Osteocyte (in vitro differentiated cells): ENCODE measurements around the gene OR52B6. TPM values are rescaled to one million over a fixed set of nuclear protein-coding genes. Genes with fewer than 3 reads are reported as not detected.

Source experiments
- DNase-seq: peaks from one replicate; pipeline ENCODE4 v3.0.0; 2021; ENCODE audit warnings: mixed read lengths; ENCODE audit not compliant: unreplicated experiment; ENCODE audit errors: extremely low spot score
- H3K27ac Mint-ChIP-seq: one replicate; pipeline ENCODE4 v1.8.0; 2021; ENCODE audit warnings: mild to moderate bottlenecking, mixed read lengths; ENCODE audit not compliant: unreplicated experiment
- H3K27me3 Mint-ChIP-seq: one replicate; pipeline ENCODE4 v1.8.0; 2021; ENCODE audit warnings: mixed read lengths; ENCODE audit not compliant: unreplicated experiment
- H3K36me3 Mint-ChIP-seq: one replicate; pipeline ENCODE4 v1.8.0; 2021; ENCODE audit warnings: mixed read lengths; ENCODE audit not compliant: unreplicated experiment
- H3K4me1 Mint-ChIP-seq: one replicate; pipeline ENCODE4 v1.8.0; 2021; ENCODE audit warnings: mixed read lengths; ENCODE audit not compliant: unreplicated experiment
- H3K4me3 Mint-ChIP-seq: one replicate; pipeline ENCODE4 v1.8.0; 2021; ENCODE audit warnings: mild to moderate bottlenecking, moderate library complexity, mixed read lengths; ENCODE audit not compliant: unreplicated experiment
- H3K9me3 Mint-ChIP-seq: one replicate; pipeline ENCODE4 v1.8.0; 2021; ENCODE audit warnings: mixed read lengths; ENCODE audit not compliant: unreplicated experiment
- CTCF ChIP-seq: fragments of 200-600 bp; sonication (generic); IDR thresholded peaks from 2 replicates; pipeline ENCODE4 v1.5.0; 2021; ENCODE audit warnings: antibody characterized with exemption, mild to moderate bottlenecking, moderate library complexity
- long read RNA-seq: library from polyadenylated mRNA; unstranded; transcript quantifications from one replicate; pipeline ENCODE4 v2.0.0, GENCODE V29; 2021
- total RNA-seq: library from RNA; stranded (reverse); gene quantifications from 2 replicates; pipeline ENCODE4 v1.2.1, GENCODE V29; 2021

OR52B6 gene
- total RNA-seq = not detected in 2 replicates
- long read RNA-seq = 0 reads

- TF ChIP-seq CTCF = no peak
- DNase-seq = peak; percentile 77
- Mint-ChIP-seq H3K9me3 (no peaks in the 10 kb centered on the region), H3K36me3 (no peaks in the 10 kb centered on the region), H3K4me1 (no peaks in the 10 kb centered on the region), H3K27me3 (peaks cover 6% of the 10 kb centered on the region), H3K27ac (no peak within 1 kb of the TSS), H3K4me3 (no peak within 1 kb of the TSS)
Measured at GRCh38 chr11:5580577-5580976, at the start of gene OR52B6. OR52B6 (plus strand) TSS chr11:5580877; CDS start chr11:5580877, 0 bp downstream.

- Mint-ChIP-seq H3K36me3 (no peaks in the 10 kb centered on the region), H3K9me3 (no peaks in the 10 kb centered on the region), H3K4me1 (no peaks in the 10 kb centered on the region), H3K27ac (no peak overlapping the region), H3K27me3 (peaks cover 24% of the 10 kb centered on the region), H3K4me3 (no peak overlapping the region)
- TF ChIP-seq CTCF = no peak
- DNase-seq = no peak
Measured at GRCh38 chr11:5531053-5531831, 49.4 kb upstream of the OR52B6 start.

DNA sequence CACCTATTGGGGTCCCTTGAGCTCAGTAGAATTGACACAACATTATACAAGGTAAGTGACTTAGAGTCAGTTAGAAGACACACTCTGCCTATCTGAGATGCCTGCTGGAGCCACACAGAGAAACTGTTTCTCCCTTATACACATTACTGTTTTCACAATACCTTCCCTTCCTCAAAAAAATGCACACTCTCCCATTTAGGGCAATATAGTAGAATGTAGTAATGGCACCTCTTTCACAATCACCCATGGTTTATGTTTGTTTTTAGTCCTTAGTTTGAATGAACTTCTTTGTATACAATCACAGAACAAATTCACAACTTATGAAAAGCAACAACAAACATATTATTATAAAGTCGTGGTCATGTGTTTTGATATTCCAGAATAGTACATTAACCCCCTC, 46.6 kb upstream of the OR52B6 start:
- no peak for TF ChIP-seq CTCF
- Mint-ChIP-seq H3K36me3 (no peaks in the 10 kb centered on the region), H3K4me1 (no peaks in the 10 kb centered on the region), H3K27ac (no peak overlapping the region), H3K9me3 (peaks cover 4% of the 10 kb centered on the region), H3K4me3 (no peak overlapping the region), H3K27me3 (peaks cover 31% of the 10 kb centered on the region)
- no peak for DNase-seq

- H3K36me3 Mint-ChIP-seq = no peaks in the 10 kb centered on the region
- H3K4me3 Mint-ChIP-seq = no peak overlapping the region
- no peak for TF ChIP-seq CTCF
- DNase-seq = no peak
- H3K4me1 Mint-ChIP-seq = no peaks in the 10 kb centered on the region
- H3K9me3 Mint-ChIP-seq = peaks cover 4% of the 10 kb centered on the region
- no peak overlapping the region for H3K27ac Mint-ChIP-seq
- peaks cover 24% of the 10 kb centered on the region for H3K27me3 Mint-ChIP-seq
Measured at GRCh38 chr11:5536482-5536881, 44.2 kb upstream of the OR52B6 start.

GRCh38 chr11:5541427-5541826, 39.2 kb upstream of the OR52B6 start:
- peaks cover 4% of the 10 kb centered on the region for H3K9me3 Mint-ChIP-seq

More at GRCh38 chr11:5541427-5541826, 39.2 kb upstream of the OR52B6 start:
- no peak for TF ChIP-seq CTCF
- H3K4me3 Mint-ChIP-seq = no peak overlapping the region
- no peak for DNase-seq
- H3K27ac Mint-ChIP-seq = no peak overlapping the region
- peaks cover 17% of the 10 kb centered on the region for H3K27me3 Mint-ChIP-seq
- H3K4me1 Mint-ChIP-seq = no peaks in the 10 kb centered on the region
- no peaks in the 10 kb centered on the region for H3K36me3 Mint-ChIP-seq
